NK-92 treated with Interleukin-12 subunit alpha and Interleukin-12 subunit beta, amount 100 ng/mL, for 24 hours (cell line): ENCODE results near the gene FHL1.
A peak's percentile ranks its signal among the peaks of the same experiment; 100 is the strongest.
"Not testable (repeated sequence)": the region's sequence is repeated elsewhere in the genome, so short reads cannot be mapped to it uniquely, and the experiment has no call there.

Experiments used
- DNase-seq: peaks from one replicate; lab custom pipeline; 2025; lab: John Stamatoyannopoulos, UW

Gene FHL1

GRCh38 chrX:136209016-136209738, 61.8 kb downstream of the FHL1 start:
- DNase-seq = no peak

- DNase-seq = no peak
These were observed 62.4 kb downstream of the FHL1 start for GRCh38 chrX:136209751-136210150.

GRCh38 chrX:136210243-136210642, 62.9 kb downstream of the FHL1 start:
- DNase-seq = no peak

DNA sequence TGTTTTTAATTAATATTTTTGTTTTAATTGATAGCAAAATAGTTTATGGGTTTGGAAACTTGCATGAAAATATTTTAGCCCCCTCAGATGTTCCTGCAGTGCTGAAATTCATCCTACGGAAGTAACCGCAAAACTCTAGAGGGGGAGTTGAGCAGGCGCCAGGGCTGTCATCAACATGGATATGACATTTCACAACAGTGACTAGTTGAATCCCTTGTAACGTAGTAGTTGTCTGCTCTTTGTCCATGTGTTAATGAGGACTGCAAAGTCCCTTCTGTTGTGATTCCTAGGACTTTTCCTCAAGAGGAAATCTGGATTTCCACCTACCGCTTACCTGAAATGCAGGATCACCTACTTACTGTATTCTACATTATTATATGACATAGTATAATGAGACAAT, 63.5 kb downstream of the FHL1 start:
- DNase-seq = no peak

GRCh38 chrX:136211766-136212556, 64.6 kb downstream of the FHL1 start:
- DNase-seq = no peak

DNA sequence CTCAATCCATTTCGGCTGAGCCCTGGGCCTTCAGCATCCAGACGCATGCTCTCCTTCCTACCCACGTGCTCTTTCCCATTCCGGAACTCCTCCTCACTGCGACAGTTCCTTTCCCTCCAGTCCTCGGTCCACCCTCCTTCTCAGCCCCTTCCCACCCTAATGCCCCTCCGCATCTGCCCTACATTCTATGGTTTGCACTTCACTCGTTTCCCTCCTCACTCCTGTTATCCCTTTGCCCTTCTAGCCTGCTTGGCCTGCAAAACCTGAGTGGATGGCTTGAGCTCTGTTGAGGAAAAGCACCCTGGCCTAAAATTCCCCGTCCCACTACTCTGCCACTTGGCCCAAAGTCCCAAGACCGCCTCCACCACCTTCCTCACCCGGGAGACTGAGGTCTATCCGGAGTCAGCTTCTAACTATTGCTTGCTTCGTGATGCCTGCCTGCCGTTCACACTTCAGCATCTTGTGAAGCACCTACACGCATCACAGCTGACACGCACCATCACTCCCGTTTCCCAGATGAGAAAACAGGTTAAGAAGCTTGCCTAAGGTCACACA, 65.3 kb downstream of the FHL1 start:
- DNase-seq = no peak

DNA sequence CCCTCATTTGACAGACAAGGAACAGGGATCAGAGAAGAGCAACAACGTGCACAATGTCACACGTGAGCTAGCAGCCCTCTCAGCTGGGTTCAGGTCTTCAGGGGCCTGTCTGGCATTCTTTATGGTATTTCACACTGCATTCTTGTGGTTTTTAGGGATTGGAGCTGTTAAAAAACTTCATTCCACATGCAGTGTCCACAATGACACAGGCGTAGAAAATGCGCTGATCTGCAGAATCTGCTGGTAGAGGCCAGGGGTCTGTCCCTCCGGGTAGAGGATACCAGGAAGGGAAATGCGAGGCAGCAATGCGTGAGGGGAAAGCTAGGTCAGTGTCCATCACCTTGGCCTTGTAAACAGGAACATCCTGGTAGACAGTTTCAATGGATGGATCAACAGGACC, 67.2 kb downstream of the FHL1 start:
- DNase-seq = no peak

GRCh38 chrX:136215559-136215958, 68.2 kb downstream of the FHL1 start:
- no peak for DNase-seq

GRCh38 chrX:136219893-136220292, 72.6 kb downstream of the FHL1 start:
- DNase-seq = no peak

DNA sequence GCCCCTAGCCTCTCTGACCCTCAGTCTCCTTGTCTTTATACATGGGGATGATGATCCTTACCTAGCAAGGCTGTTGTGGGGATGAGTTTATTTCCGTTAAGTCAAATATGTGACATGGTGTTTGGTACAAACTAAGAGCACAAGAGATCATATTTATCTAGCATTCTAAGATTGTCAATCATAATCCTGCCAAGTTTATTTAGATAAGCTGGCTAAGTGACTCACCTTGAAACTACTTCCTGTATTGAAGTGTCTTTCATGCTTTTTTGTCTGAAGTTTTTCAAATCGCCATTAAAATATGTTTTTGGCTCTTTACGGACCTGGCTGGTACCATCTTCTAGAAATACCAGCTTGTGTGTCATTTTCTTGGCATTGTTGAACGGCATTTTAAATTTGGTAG, 73.2 kb downstream of the FHL1 start:
- DNase-seq = no peak

- DNase-seq = no peak
These were observed 73.6 kb downstream of the FHL1 start for GRCh38 chrX:136220951-136221350.

DNA sequence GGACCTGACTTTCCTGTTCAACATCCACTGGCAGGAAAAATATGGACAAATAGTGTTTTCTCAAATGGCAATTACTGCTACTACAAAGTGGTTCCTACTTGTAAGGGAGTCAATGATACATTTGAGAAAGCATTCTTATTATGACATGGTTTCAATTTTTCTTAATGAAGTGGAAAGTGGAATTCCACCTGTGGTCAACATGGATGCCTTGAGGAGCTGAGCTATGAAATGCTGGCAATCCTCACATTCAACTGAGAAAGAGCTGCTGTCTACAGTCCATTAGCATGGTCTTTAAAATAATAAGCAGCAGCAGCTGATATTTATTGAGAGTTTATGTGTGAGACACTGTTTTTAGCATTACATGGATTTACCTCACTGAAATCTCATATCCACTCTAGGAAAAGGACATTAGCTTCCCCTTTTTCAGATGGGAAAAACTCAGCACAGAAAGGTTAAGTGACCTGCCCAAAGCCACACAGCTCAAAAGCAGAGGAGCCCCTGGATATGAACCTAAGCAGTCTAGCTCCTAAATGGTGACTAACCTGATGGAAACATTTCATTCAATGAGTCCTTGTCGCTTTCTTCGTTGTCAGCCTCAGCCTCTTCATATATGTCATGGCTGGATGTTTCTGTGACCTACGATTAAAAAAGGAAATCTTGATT, 74.6 kb downstream of the FHL1 start:
- DNase-seq = no peak

- no peak for DNase-seq
These were observed 79.7 kb downstream of the FHL1 start for GRCh38 chrX:136227074-136227473.

- no peak for DNase-seq
These were observed 80.9 kb downstream of the FHL1 start for GRCh38 chrX:136227948-136228838.

DNA sequence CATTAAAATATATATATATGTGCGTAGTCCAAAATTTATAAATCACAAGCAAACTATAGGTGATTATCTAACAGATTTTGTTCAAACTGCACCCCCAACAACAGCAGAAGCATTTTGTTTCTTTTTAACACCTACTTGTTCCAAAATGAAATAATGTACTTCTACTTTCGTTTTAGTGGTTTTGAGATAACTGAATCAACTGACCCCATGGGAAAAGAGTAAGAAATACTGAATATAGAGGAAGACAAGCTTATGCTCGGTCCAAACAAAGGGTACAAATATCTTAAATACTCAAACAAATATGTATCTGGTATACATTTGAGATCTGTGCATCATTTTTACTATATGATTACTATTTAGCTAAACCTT, 81.5 kb downstream of the FHL1 start:
- DNase-seq = no peak

- no peak for DNase-seq
These were observed 89.7 kb downstream of the FHL1 start for GRCh38 chrX:136237074-136237473.

GRCh38 chrX:136237849-136238248, 90.5 kb downstream of the FHL1 start:
- not testable (repeated sequence) for DNase-seq

- DNase-seq = no peak
These were observed 98.9 kb downstream of the FHL1 start for GRCh38 chrX:136246201-136246600.

DNA sequence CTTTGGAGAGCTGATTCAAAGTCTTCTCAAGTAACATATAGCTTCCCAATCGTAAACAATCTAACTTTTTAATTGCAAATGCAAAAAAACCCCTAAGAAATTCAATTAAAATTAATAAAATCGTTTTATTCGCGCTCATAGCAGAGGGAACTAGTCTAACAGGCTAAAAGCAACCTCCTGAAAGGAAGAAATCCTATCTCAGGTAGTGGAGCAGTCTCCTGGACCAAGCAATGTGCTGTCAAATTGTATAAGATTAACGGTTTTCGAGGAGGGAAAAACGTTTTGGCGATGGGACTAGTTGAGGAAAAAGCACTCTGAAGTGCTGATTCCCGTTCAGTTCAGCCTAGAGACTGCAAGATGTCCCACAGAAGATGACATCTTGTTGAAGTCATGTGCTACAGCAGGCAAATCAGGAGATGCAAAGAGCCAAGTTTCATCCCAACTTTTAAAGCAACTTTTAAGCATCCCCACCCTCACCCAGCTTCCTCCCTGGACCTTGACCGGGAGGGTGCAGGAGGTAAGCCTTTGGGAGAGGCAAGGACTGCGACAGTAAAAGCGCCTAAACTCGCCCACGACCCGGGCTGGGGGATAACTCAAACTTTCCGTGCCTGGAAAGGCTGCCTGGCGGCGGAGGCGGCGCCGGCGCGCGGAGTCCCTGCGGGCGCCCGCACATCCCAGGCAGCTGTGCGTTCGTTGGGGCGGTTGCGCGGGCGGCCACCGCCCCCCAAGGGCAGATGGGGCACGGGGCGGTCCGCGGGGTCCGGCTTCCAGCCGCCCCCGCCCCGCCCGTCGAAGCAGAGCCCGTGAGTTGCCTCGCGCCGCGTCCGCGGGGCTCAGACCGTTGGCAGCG, 103.1 kb downstream of the FHL1 start:
- DNase-seq = no peak

GRCh38 chrX:136251041-136251991, 104.0 kb downstream of the FHL1 start, which contains the start of gene MAP7D3:
TSS of gene MAP7D3 (minus strand) at chrX:136251400. CDS start at chrX:136251358, 42 bp downstream.
- peak; percentile 60 for DNase-seq
